CD4-positive, alpha-beta memory T cell (primary cell): Measurements from ENCODE around the gene RAB3D. TPM values are rescaled to one million over a fixed set of nuclear protein-coding genes. Genes with fewer than 3 reads are reported as not detected.

ENCODE experiments used
- CTCF ChIA-PET: fragments of 350-600 bp; sonication (Branson Sonifier 250); formaldehyde crosslinking; loops from one replicate; lab custom pipeline; 2021; ENCODE audit warnings: inconsistent platforms; ENCODE audit not compliant: partially characterized antibody; lab: Charles Lee
- POLR2A ChIA-PET: fragments of 350-600 bp; sonication (Branson Sonifier 250); formaldehyde crosslinking; loops from one replicate; lab custom pipeline; 2021; ENCODE audit not compliant: partially characterized antibody; lab: Charles Lee
- DNase-seq, 5 donors: peaks; one replicate each; pipeline versions ENCODE4 v3.0.0 to v3.0.0-alpha.2; 2020 to 2022; ENCODE audit warnings: mixed read lengths in 1 of 5
- H3K27ac ChIP-seq: one replicate; pipeline ENCODE4 v1.7.0; 2013; ENCODE audit warnings: low read depth, low read length
- H3K27me3 ChIP-seq: 2 replicates; pipeline ENCODE4 v1.7.0; 2013; ENCODE audit warnings: mild to moderate bottlenecking, low read length, moderate library complexity; ENCODE audit not compliant: insufficient read depth
- H3K36me3 ChIP-seq: 2 replicates; pipeline ENCODE4 v1.7.0; 2013; ENCODE audit warnings: mild to moderate bottlenecking, low read length, moderate library complexity; ENCODE audit not compliant: insufficient read depth
- H3K4me1 ChIP-seq: 2 replicates; pipeline ENCODE4 v1.7.0; 2013; ENCODE audit warnings: mild to moderate bottlenecking, low read length, moderate library complexity; ENCODE audit not compliant: insufficient read depth
- H3K4me3 ChIP-seq, 2 donors: one replicate each; pipeline ENCODE4 v1.7.0; 2013; ENCODE audit warnings: low read length in 2 of 2, mild to moderate bottlenecking in 1 of 2
- H3K9me3 ChIP-seq, 2 donors: one replicate each; pipeline ENCODE4 v1.7.0; 2013; ENCODE audit warnings: low read length in 2 of 2, control low read depth in 1 of 2; ENCODE audit not compliant: control insufficient read depth in 1 of 2
- H3K27ac Mint-ChIP-seq, 7 donors: one replicate each; pipeline ENCODE4 v1.8.0; 2020 to 2021; ENCODE audit warnings: mixed read lengths in 7 of 7, mild to moderate bottlenecking in 6 of 7, inconsistent platforms in 3 of 7, moderate library complexity in 3 of 7
- H3K27me3 Mint-ChIP-seq, 2 donors: one replicate each; pipeline ENCODE4 v1.8.0; 2020 to 2021; ENCODE audit warnings: mixed read lengths in 2 of 2
- H3K36me3 Mint-ChIP-seq, 2 donors: one replicate each; pipeline ENCODE4 v1.8.0; 2020 to 2021; ENCODE audit warnings: mixed read lengths in 2 of 2, inconsistent platforms in 1 of 2, mild to moderate bottlenecking in 1 of 2
- H3K4me1 Mint-ChIP-seq, 4 donors: one replicate each; pipeline ENCODE4 v1.8.0; 2020 to 2021; ENCODE audit warnings: mixed read lengths in 4 of 4, mild to moderate bottlenecking in 1 of 4
- H3K4me3 Mint-ChIP-seq, 8 donors: one replicate each; pipeline ENCODE4 v1.8.0; 2020 to 2021; ENCODE audit warnings: mixed read lengths in 8 of 8, mild to moderate bottlenecking in 7 of 8, moderate library complexity in 6 of 8, inconsistent platforms in 3 of 8
- H3K9me3 Mint-ChIP-seq, 8 donors: one replicate each; pipeline ENCODE4 v1.8.0; 2020 to 2021; ENCODE audit warnings: mixed read lengths in 8 of 8, mild to moderate bottlenecking in 5 of 8, inconsistent platforms in 3 of 8, moderate library complexity in 1 of 8
- intact Hi-C: fragments of 100-400 bp; cut with micrococcal nuclease; formaldehyde crosslinking; loops from one replicate; pipeline ENCODE4 v1.15.1; 2023
- polyA plus RNA-seq, 2 donors: library from polyadenylated mRNA; unstranded; fragments of 300-500 nt; fragmentation: Illumina TruSeq; gene quantifications; one replicate each; pipeline ENCODE4 v1.2.3, GENCODE V29; 2021
- total RNA-seq, 2 experiments: library from RNA; stranded (reverse); gene quantifications; one replicate each; pipeline ENCODE4 v1.2.3, GENCODE V29; 2021

The RAB3D gene
- total and polyA plus RNA-seq, 4 experiments from 2014 or later, result 1.9 to 8.6 (median 4.3) TPM

DNA sequence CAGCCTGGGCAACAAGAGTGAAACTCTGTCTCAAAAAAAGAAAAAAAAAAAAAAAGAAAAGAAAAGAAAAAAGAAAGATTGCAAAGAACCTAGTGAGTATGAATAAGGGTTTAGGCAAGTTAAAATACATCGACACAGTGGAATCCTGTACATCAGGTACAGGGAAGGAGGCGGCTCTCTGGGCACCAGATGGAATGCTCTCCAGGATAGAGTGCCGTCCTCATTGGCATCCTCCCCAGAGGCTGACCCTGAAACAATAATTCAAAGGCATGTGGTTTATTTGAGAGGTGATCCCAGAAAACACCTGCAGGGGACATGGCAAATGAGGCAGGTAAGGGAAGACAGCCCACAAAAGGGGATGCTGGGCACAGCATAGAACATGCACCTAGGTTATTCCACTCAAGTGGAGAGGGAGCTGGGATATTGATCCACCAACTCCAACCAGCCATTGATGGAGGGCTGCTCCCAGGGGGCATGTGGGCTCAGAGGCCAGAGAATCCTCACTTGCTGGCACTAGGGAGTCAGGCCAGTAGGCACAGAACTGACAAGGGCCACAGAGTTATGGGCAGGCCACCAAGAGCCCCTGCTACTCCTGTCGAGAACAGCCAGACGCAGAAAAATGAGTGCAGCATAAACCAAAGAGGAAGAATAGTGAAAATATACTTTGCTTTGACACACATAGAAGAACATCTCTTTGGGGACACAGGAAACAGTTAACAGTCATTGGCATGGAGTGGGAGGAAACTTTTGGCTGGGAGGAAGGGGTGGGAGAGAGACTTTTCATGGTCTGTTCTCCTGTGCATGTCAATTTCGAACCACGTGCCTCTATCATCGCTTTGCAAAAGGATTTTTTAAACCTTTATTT is 39.3 kb downstream of the RAB3D start:
- H3K9me3 ChIP-seq, result no peaks in the 10 kb centered on the region
- no peak overlapping the region for H3K27ac ChIP-seq
- H3K9me3 Mint-ChIP-seq, result peaks cover 0 to 1% (median 0%) of the 10 kb centered on the region in 8 donors
- intact Hi-C loops, result no loop called here
- ChIA-PET POLR2A (no interaction called here), CTCF (no interaction called here)
- peaks cover 6 to 9% of the 10 kb centered on the region in 2 donors for H3K27me3 Mint-ChIP-seq
- no peak overlapping the region for H3K4me3 Mint-ChIP-seq
- no peaks in the 10 kb centered on the region for H3K27me3 ChIP-seq
- H3K27ac Mint-ChIP-seq, result no peak overlapping the region
- no peaks in the 10 kb centered on the region for H3K4me1 Mint-ChIP-seq
- no peak overlapping the region for H3K4me3 ChIP-seq
- no peak for DNase-seq
- H3K36me3 Mint-ChIP-seq, result no peaks in the 10 kb centered on the region
- H3K36me3 ChIP-seq, result no peaks in the 10 kb centered on the region
- H3K4me1 ChIP-seq, result no peaks in the 10 kb centered on the region

DNA sequence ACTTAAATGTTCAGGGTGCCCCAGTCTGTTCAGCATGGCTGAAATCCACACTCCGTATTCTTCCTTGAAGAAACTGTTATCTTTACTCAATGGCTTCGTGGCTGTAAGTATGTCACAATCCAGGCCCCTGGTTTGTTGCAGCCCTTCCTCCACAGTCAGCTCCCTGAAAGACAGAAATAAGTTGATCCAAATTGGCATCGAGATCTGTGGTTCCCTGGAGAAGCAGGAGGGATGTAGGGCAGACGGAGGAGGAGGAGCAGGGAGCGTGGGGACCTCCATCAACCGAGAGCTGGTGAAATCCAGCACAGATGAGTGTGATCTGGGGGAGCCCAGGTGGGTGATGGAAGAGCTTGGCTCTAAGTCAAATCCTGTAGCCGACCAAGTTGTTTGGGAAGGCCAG is 43.2 kb downstream of the RAB3D start:
- H3K4me1 ChIP-seq, result peaks cover 8% of the 10 kb centered on the region
- intact Hi-C loops, result no loop called here
- no peak for DNase-seq
- H3K27ac ChIP-seq, result no peak overlapping the region
- Mint-ChIP-seq H3K27me3 (peaks cover 12% of the 10 kb centered on the region in 2 donors), H3K4me3 (no peak overlapping the region), H3K4me1 (peaks cover 4 to 8% (median 7%) of the 10 kb centered on the region in 4 donors), H3K9me3 (no peaks in the 10 kb centered on the region), H3K27ac (no peak overlapping the region), H3K36me3 (no peaks in the 10 kb centered on the region)
- CTCF ChIA-PET, result interaction anchor here (1.5 to 9.0 kb wide), 2 partner anchors 81 to 186 kb away, joined by 3 to 56 read pairs; no protein-coding TSS in a partner anchor
- no peaks in the 10 kb centered on the region for H3K9me3 ChIP-seq
- H3K27me3 ChIP-seq, result no peaks in the 10 kb centered on the region
- POLR2A ChIA-PET, result no interaction called here
- no peaks in the 10 kb centered on the region for H3K36me3 ChIP-seq
- no peak overlapping the region for H3K4me3 ChIP-seq

DNA sequence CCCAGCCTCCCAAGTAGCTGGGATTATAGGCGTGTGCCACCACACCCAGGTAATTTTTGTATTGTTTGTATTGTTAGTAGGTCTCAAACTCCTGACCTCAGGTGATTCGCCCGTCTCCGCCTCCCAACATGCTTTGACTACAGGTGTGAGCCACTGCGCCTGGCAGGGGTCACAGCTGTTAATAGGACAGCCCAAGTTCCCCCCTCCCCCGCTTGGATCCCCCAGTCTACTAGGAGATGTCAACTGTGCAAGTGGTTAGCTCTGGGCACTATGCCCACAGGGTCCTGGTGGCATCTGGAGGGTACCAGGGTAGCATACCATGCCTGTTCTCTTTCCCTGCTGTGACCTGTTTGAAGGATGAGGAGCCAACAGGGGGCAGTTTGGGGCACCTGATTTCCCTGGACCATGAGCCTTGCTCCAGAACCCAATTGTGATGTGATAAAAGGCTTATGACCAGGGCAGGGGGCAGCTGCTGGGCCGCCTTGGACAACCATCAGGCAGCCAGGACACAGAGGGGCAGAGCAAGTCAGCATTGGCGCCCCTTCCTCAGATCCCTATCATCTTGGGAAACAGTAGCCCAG is 43.7 kb downstream of the RAB3D start, which contains the start of gene TSPAN16:
Gene TSPAN16 (plus strand): TSS at position 496 of the 581 bp plus-strand sequence. CDS start 138 bp downstream, outside the sequence.
- Mint-ChIP-seq H3K27me3 (peaks cover 10 to 12% of the 10 kb centered on the region in 2 donors), H3K4me1 (peaks cover 4 to 8% (median 7%) of the 10 kb centered on the region in 4 donors), H3K27ac (no peak within 1 kb of the TSS), H3K9me3 (no peaks in the 10 kb centered on the region), H3K4me3 (no peak within 1 kb of the TSS), H3K36me3 (no peaks in the 10 kb centered on the region)
- Histone ChIP-seq H3K4me1 (peaks cover 8% of the 10 kb centered on the region), H3K9me3 (no peaks in the 10 kb centered on the region), H3K36me3 (no peaks in the 10 kb centered on the region), H3K27ac (no peak within 1 kb of the TSS), H3K4me3 (no peak within 1 kb of the TSS), H3K27me3 (no peaks in the 10 kb centered on the region)
- ChIA-PET POLR2A (no interaction called here), CTCF (interaction anchor here (1.5 to 9.0 kb wide), 3 partner anchors 82 to 186 kb away, joined by 3 to 56 read pairs (median 4); no protein-coding TSS in a partner anchor)
- no peak for DNase-seq
- intact Hi-C loops, result no loop called here

DNA sequence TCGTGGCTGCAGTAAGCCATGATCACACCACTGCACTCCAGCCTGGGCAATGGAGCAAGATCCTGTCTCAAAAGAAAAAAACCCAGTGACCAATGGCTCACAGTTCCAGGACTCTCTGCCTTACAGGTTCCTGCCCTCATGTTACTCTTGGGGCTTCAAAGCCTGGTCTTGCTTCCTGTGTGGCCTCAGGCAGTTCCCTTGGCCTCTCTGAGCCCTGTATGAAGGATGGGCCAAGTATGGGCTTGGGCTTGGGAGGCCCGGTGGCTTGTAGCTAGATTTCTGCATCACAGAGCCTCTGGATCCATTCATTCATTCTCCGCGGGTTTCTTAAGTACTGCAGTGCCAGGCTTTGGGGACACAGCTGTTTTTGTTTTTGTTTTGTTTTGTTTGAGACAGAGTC is 44.3 kb downstream of the RAB3D start:
- DNase-seq, result no peak
- Mint-ChIP-seq H3K27me3 (peaks cover 10 to 12% of the 10 kb centered on the region in 2 donors), H3K36me3 (no peaks in the 10 kb centered on the region), H3K4me3 (no peak overlapping the region), H3K27ac (no peak overlapping the region), H3K4me1 (peaks cover 4 to 8% (median 7%) of the 10 kb centered on the region in 4 donors), H3K9me3 (no peaks in the 10 kb centered on the region)
- intact Hi-C loops, result no loop called here
- H3K27ac ChIP-seq, result no peak overlapping the region
- H3K36me3 ChIP-seq, result no peaks in the 10 kb centered on the region
- H3K4me3 ChIP-seq, result no peak overlapping the region
- H3K27me3 ChIP-seq, result no peaks in the 10 kb centered on the region
- peaks cover 8% of the 10 kb centered on the region for H3K4me1 ChIP-seq
- ChIA-PET CTCF (interaction anchor here (1.5 to 9.0 kb wide), 3 partner anchors 82 to 187 kb away, joined by 3 to 56 read pairs (median 4); no protein-coding TSS in a partner anchor), POLR2A (no interaction called here)
- H3K9me3 ChIP-seq, result no peaks in the 10 kb centered on the region

DNA sequence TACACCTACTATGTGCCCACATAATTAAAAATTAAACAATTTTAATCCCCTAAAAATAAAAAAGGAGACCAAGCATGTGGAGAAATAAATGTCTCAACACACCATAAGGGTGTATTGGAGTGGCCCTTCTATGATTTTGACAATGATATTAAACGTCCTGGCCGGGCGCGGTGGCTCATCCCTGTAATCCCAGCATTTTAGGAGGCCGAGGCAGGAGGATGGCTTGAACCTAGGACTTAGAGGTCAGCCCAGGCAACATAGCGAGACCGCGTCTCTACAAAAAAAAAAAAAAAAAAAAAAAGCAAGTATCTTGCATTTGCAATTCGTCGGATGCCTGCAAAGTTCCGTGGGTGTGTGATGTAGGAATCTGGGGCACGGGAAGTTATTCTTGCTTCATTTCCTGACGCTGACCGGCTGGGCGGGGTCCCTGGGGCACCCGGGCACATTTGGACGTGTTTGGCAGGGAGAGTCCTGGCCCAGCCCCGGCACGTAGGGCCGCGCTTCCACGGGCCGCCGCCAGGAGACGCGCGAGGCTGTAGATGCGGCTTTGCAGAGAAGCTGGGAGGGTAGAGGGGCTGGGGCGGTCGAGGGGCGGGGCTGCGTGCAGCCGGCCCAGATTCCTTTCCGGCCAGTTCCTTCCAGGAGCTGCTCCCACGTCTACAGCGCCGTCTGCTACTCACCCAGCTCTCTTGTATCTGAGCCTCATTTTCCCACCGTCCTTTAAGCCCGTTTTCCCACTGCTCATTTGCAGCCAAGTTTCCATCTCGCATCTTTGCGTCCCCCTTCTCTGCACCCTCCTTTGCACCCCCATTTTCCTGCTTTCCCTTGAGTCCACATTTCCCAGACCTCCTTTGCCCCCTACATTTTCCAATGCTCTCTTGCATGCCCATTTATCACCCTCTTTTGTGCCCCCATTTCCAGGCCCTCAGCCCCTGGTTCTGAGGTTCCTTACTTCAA is 45.7 kb downstream of the RAB3D start:
- H3K4me3 Mint-ChIP-seq, result peak overlapping the region in 3 of 8 donors; percentile 20 to 71 (median 48)
- no peaks in the 10 kb centered on the region for H3K9me3 ChIP-seq
- peaks cover 4 to 8% (median 7%) of the 10 kb centered on the region in 4 donors for H3K4me1 Mint-ChIP-seq
- peaks cover 8% of the 10 kb centered on the region for H3K4me1 ChIP-seq
- H3K4me3 ChIP-seq, result no peak overlapping the region
- peaks cover 12 to 16% of the 10 kb centered on the region in 2 donors for H3K27me3 Mint-ChIP-seq
- no peaks in the 10 kb centered on the region for H3K27me3 ChIP-seq
- H3K9me3 Mint-ChIP-seq, result no peaks in the 10 kb centered on the region
- DNase-seq, result peak; percentile 64 to 75 (median 71)
- ChIA-PET CTCF (interaction anchor here (0.6 to 9.0 kb wide), 16 partner anchors 10 to 295 kb away, joined by 3 to 56 read pairs (median 4); partner anchors contain the start of gene PRKCSH), POLR2A (interaction anchor here (1.0 kb wide), 1 partner anchor 189 kb away, joined by 5 read pairs; no protein-coding TSS in a partner anchor)
- no peak overlapping the region for H3K27ac ChIP-seq
- peak overlapping the region in 2 of 7 donors; percentile 41 to 46 for H3K27ac Mint-ChIP-seq
- H3K36me3 Mint-ChIP-seq, result no peaks in the 10 kb centered on the region
- intact Hi-C loops, result loop anchor here (1.0 kb wide), 4 partner anchors 88 to 294 kb away; no protein-coding TSS in a partner anchor
- H3K36me3 ChIP-seq, result no peaks in the 10 kb centered on the region

DNA sequence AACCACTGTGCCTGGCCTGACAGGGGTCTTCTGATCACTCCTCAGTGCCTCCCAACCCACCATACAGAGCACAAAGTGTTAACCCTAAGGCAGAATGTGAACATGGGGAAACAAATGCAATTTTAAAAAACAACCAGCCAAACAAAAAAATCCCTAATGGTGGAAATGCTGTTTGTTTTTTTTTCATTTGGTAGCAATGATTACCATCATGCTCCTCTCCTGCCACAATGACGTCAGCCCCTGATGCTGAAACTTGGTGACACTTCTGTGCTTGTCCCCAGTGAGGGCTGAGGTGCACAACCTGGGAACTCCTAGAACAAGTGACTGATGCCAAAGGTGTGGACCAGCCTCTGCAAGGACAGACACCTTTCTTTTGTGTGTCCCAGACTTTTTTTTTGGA is 47.5 kb downstream of the RAB3D start:
- Mint-ChIP-seq H3K4me1 (peaks cover 4 to 8% (median 7%) of the 10 kb centered on the region in 4 donors), H3K27ac (no peak overlapping the region), H3K9me3 (no peaks in the 10 kb centered on the region), H3K36me3 (no peaks in the 10 kb centered on the region), H3K4me3 (no peak overlapping the region), H3K27me3 (peaks cover 14 to 18% of the 10 kb centered on the region in 2 donors)
- DNase-seq, result no peak
- Histone ChIP-seq H3K27me3 (no peaks in the 10 kb centered on the region), H3K4me1 (peaks cover 8% of the 10 kb centered on the region), H3K36me3 (no peaks in the 10 kb centered on the region), H3K9me3 (no peaks in the 10 kb centered on the region), H3K27ac (no peak overlapping the region), H3K4me3 (no peak overlapping the region)
- ChIA-PET CTCF (interaction anchor here (9.0 kb wide), 1 partner anchor 190 kb away, joined by 56 read pairs; no protein-coding TSS in a partner anchor), POLR2A (no interaction called here)
- intact Hi-C loops, result no loop called here
